Karpas-422 (cell line): ENCODE measurements around the gene ASIC5. TPM values are rescaled to one million over a fixed set of nuclear protein-coding genes. Genes with fewer than 3 reads are reported as not detected.
A peak's percentile ranks its signal among the peaks of the same experiment; 100 is the strongest.

Experiments used
- DNase-seq: peaks from one replicate; pipeline ENCODE4 v3.0.0-alpha.2; 2015
- H2AFZ ChIP-seq: fragments of 200-600 bp; sonication (generic); 2 replicates; pipeline ENCODE4 v1.6.1; 2014; ENCODE audit warnings: antibody characterized with exemption, low read length, mixed read lengths
- H3K27ac ChIP-seq: fragments of 200-600 bp; sonication (generic); 2 replicates; pipeline ENCODE4 v1.5.1; 2014; ENCODE audit warnings: mild to moderate bottlenecking, low read length, moderate library complexity
- H3K27me3 ChIP-seq: fragments of 200-600 bp; sonication (generic); 2 replicates; pipeline ENCODE4 v1.6.1; 2014; ENCODE audit warnings: low read length, mixed read lengths
- H3K36me3 ChIP-seq: fragments of 200-600 bp; sonication (generic); 2 replicates; pipeline ENCODE4 v1.6.1; 2014; ENCODE audit warnings: low read length, mixed read lengths; ENCODE audit not compliant: insufficient read depth
- H3K4me1 ChIP-seq: fragments of 200-600 bp; sonication (generic); 2 replicates; pipeline ENCODE4 v1.6.1; 2014; ENCODE audit warnings: mild to moderate bottlenecking, low read length, mixed read lengths
- H3K4me2 ChIP-seq: fragments of 200-600 bp; sonication (generic); 2 replicates; pipeline ENCODE4 v1.6.1; 2014; ENCODE audit warnings: low read length, low read depth, mild to moderate bottlenecking; ENCODE audit not compliant: poor library complexity, severe bottlenecking
- H3K4me3 ChIP-seq: fragments of 200-600 bp; sonication (generic); 2 replicates; pipeline ENCODE4 v1.5.1; 2014; ENCODE audit warnings: mild to moderate bottlenecking, antibody characterized with exemption, low read length, mixed read lengths
- H3K79me2 ChIP-seq: fragments of 200-600 bp; sonication (generic); 2 replicates; pipeline ENCODE4 v1.6.1; 2014; ENCODE audit warnings: mild to moderate bottlenecking, low read length, mixed read lengths
- H3K9ac ChIP-seq: fragments of 200-600 bp; sonication (generic); 2 replicates; pipeline ENCODE4 v1.6.0; 2014; ENCODE audit warnings: low read length
- H3K9me2 ChIP-seq: fragments of 200-600 bp; sonication (generic), shearing (Covaris generic); replicated peaks from 2 replicates; pipeline ENCODE4 v1.6.0; 2014; ENCODE audit warnings: mild to moderate bottlenecking, low read length, moderate library complexity; ENCODE audit not compliant: insufficient read depth
- H3K9me3 ChIP-seq: fragments of 300-700, 200-600 bp; sonication (generic); 2 replicates; pipeline ENCODE4 v1.6.1; 2014; ENCODE audit warnings: low read length, mixed read lengths
- H4K20me1 ChIP-seq: fragments of 200-600 bp; sonication (generic); 2 replicates; pipeline ENCODE4 v1.6.1; 2014; ENCODE audit warnings: mild to moderate bottlenecking, antibody characterized with exemption, low read length, low read depth; ENCODE audit not compliant: insufficient read depth
- total RNA-seq: library from RNA; depleted of rRNA; stranded (reverse); fragments of >200 nt; shearing (Covaris generic); gene quantifications from 2 replicates; pipeline ENCODE4 v1.2.3, GENCODE V29; 2014; ENCODE audit warnings: low replicate concordance; rRNA removed

The ASIC5 gene, protein sequence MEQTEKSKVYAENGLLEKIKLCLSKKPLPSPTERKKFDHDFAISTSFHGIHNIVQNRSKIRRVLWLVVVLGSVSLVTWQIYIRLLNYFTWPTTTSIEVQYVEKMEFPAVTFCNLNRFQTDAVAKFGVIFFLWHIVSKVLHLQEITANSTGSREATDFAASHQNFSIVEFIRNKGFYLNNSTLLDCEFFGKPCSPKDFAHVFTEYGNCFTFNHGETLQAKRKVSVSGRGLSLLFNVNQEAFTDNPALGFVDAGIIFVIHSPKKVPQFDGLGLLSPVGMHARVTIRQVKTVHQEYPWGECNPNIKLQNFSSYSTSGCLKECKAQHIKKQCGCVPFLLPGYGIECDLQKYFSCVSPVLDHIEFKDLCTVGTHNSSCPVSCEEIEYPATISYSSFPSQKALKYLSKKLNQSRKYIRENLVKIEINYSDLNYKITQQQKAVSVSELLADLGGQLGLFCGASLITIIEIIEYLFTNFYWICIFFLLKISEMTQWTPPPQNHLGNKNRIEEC
- not detected in 2 replicates for total RNA-seq

DNA sequence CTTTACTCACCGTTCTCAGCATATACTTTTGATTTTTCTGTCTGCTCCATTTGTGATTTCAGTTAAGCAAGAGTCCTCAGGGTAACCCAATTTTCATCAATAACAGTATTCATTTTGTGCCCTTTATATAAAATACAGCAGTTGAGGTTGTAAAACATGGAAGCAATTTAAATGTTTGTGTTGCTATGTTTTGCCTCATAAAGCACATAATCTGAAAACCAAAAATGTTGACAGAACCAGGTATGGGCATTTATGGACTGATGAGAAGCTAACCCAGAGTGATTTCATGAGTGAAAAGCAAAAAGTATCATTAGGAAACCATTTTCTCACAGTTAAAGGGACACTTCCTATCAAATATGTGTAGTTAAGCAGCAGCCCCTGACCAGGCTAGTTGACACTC is at the start of gene ASIC5:
Gene ASIC5 (minus strand): TSS at position 101 of the 400 bp plus-strand sequence. CDS start 51 bp downstream, at position 50.
- Histone ChIP-seq H4K20me1 (no peaks in the 10 kb centered on the region), H3K9me2 (no peaks in the 10 kb centered on the region), H3K27ac (no peak within 1 kb of the TSS), H3K4me2 (no peak within 1 kb of the TSS), H3K36me3 (no peaks in the 10 kb centered on the region), H3K79me2 (no peaks in the 10 kb centered on the region), H3K9ac (no peak within 1 kb of the TSS), H2AFZ (peak within 1 kb of the TSS; percentile 26; the same call in 1 of the 2 replicates), H3K27me3 (no peaks in the 10 kb centered on the region), H3K9me3 (no peaks in the 10 kb centered on the region), H3K4me1 (no peaks in the 10 kb centered on the region), H3K4me3 (no peak within 1 kb of the TSS)
- no peak for DNase-seq

DNA sequence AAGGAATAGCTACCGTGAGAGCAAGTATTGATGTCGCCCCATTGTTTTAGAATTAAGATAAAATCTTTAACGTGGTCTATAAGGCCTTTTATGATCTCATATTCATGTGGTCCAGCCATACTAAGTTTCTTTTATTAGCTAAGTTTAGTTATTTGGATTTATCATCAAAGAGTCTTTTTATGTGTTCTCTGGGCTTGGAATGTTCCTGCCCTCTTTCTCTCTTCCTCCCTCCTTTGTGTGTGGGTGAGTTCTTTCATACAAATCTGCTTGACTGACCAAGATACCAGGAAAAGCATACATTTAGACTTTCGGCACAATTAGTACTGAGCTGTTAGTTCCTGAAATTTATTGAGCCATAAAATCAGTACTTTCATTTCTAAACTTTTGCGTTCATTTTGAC is 48.7 kb upstream of the ASIC5 start:
- H3K27me3 ChIP-seq = no peaks in the 10 kb centered on the region
- no peak overlapping the region for H3K4me3 ChIP-seq
- no peaks in the 10 kb centered on the region for H3K36me3 ChIP-seq
- H2AFZ ChIP-seq = peak overlapping the region; percentile 15; the same call in 1 of the 2 replicates
- no peaks in the 10 kb centered on the region for H3K79me2 ChIP-seq
- H3K4me2 ChIP-seq = peak overlapping the region; percentile 8
- H3K9me3 ChIP-seq = no peaks in the 10 kb centered on the region
- no peak overlapping the region for H3K27ac ChIP-seq
- H3K4me1 ChIP-seq = peaks cover 10% of the 10 kb centered on the region
- H3K9me2 ChIP-seq = no peaks in the 10 kb centered on the region
- DNase-seq = no peak
- H4K20me1 ChIP-seq = no peaks in the 10 kb centered on the region
- no peak overlapping the region for H3K9ac ChIP-seq

DNA sequence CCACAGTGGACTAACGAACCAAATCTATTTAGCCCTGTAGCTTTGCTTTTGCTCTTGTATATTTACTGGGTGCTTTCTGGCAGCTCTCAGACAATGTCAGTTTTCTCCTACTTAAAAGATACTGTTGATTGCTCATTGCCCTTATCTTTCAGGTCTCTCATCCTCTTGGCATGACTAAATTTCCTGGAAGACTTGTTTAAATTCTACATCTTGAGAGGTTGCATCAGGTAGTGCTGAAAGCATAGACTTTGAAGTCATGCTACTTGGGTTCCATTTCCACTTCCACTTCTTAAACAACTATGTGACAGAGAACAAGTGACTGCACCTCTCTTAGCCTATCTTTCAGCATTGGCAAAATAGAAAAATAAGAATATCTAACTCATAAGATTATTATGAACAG is 45.8 kb upstream of the ASIC5 start:
- Histone ChIP-seq H3K4me2 (no peak overlapping the region), H3K9ac (no peak overlapping the region), H4K20me1 (no peaks in the 10 kb centered on the region), H3K4me3 (no peak overlapping the region), H3K9me3 (no peaks in the 10 kb centered on the region), H3K79me2 (no peaks in the 10 kb centered on the region), H3K27me3 (no peaks in the 10 kb centered on the region), H2AFZ (no peak overlapping the region), H3K27ac (no peak overlapping the region), H3K4me1 (peaks cover 18% of the 10 kb centered on the region), H3K9me2 (no peaks in the 10 kb centered on the region), H3K36me3 (no peaks in the 10 kb centered on the region)
- DNase-seq = no peak

DNA sequence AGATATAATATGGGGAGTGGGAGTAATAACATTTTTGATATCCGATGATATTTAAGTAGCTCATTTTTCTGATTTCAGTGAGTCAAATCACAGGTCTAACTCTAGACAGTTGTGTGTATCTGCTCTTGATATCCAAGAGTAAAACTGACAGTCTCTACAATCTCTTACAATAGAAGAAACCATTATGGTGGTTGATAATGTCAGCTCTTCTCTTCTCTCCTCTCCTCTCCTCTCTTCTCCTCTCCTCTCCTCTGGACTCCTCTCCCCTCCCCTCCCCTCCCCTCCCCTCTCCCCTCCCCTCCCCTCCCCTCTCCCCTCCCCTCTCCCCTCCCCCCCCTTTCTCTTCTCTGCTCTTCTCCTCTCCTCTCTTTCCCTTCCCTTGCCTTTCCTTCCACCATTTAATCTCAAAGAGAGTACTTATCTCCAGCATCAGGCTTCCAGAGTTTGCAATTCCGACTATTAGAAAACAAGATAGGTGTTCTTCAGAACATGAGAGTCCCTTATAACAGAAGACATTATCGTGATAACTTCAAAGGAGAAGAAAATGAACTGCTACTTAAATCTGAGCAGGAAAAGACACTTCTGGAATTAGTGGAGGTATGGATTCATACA is 43.6 kb upstream of the ASIC5 start:
- Histone ChIP-seq H2AFZ (no peak overlapping the region), H3K27ac (no peak overlapping the region), H3K9me3 (no peaks in the 10 kb centered on the region), H3K27me3 (no peaks in the 10 kb centered on the region), H3K9me2 (no peaks in the 10 kb centered on the region), H3K4me1 (peaks cover 9% of the 10 kb centered on the region), H3K36me3 (no peaks in the 10 kb centered on the region), H3K9ac (no peak overlapping the region), H3K4me2 (no peak overlapping the region), H3K4me3 (no peak overlapping the region), H4K20me1 (no peaks in the 10 kb centered on the region), H3K79me2 (no peaks in the 10 kb centered on the region)
- DNase-seq = no peak

DNA sequence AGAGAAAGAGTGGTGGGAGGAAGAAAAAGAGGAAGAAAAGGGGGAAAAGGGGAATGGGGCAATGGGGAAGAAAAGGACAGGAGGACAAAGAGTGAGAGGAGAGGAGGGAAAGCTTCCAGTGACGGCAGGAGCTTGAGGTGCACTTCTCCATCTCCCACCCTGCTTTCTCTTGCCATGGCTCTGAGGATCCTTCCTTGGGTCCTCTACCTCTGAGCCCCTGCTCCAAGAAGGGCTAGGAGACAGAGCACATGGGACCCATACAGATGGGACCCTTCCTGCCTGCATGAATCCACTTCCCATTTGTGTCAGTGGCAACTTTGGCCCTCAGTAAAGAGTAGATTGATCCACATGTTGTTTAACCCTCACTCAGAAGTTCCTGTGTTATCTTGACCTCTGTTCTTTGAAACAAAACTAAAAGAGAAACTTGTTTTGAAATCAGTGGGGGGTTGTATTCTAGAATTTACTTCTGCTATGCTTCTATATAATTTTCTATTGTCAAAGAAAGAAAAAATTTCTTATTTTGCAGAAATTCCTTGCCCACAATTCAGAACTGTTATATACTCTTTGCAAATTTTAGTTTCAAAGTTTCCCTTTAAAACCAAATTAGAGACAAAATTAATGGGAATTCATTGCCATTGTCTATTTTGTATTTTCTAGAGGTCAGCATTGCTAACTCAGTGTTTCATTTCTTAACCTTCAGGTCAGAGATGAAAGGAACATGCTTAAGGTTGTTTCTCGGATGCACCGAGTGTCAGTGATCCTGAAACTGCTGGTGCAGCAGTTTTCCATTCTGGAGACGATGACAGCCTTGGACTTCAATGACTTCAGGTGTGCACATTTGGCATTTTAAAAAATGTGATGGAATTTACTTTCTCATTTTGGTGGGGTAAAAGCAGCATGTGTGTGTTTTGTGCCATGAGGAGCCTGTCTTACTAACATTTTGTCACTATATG is 42.4 kb upstream of the ASIC5 start:
- H3K27ac ChIP-seq = no peak overlapping the region
- H3K4me2 ChIP-seq = peak overlapping the region; percentile 18
- no peak for DNase-seq
- no peaks in the 10 kb centered on the region for H3K36me3 ChIP-seq
- H3K4me3 ChIP-seq = no peak overlapping the region
- no peaks in the 10 kb centered on the region for H3K79me2 ChIP-seq
- no peak overlapping the region; the same call in 1 of the 2 replicates for H2AFZ ChIP-seq
- H3K9ac ChIP-seq = no peak overlapping the region
- H4K20me1 ChIP-seq = no peaks in the 10 kb centered on the region
- no peaks in the 10 kb centered on the region for H3K27me3 ChIP-seq
- no peaks in the 10 kb centered on the region for H3K9me3 ChIP-seq
- H3K4me1 ChIP-seq = peaks cover 12% of the 10 kb centered on the region
- H3K9me2 ChIP-seq = no peaks in the 10 kb centered on the region

DNA sequence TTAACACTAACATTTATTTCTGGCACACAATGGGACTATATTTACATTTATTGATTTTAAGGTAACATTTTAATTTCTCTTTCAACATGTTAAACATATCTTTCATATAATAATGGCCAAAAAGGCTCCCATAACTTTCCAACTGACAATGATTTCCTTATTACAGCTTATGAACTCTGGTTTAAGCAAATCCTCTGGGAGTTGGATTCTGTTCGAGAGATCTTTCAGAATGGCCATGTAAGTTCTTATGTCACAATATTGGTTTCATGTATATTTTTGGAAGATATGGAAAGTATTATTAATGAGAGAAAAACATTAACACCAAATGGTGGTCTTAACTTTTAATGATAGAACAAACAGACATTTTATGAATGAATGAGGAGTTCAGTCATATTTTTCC is 41.5 kb upstream of the ASIC5 start:
- DNase-seq = no peak
- no peak overlapping the region for H3K4me2 ChIP-seq
- no peak overlapping the region for H3K9ac ChIP-seq
- no peaks in the 10 kb centered on the region for H3K79me2 ChIP-seq
- no peak overlapping the region for H3K4me3 ChIP-seq
- no peak overlapping the region for H2AFZ ChIP-seq
- H3K4me1 ChIP-seq = peaks cover 14% of the 10 kb centered on the region
- H3K9me3 ChIP-seq = no peaks in the 10 kb centered on the region
- no peaks in the 10 kb centered on the region for H3K27me3 ChIP-seq
- H3K9me2 ChIP-seq = no peaks in the 10 kb centered on the region
- H4K20me1 ChIP-seq = no peaks in the 10 kb centered on the region
- H3K36me3 ChIP-seq = no peaks in the 10 kb centered on the region
- H3K27ac ChIP-seq = no peak overlapping the region

DNA sequence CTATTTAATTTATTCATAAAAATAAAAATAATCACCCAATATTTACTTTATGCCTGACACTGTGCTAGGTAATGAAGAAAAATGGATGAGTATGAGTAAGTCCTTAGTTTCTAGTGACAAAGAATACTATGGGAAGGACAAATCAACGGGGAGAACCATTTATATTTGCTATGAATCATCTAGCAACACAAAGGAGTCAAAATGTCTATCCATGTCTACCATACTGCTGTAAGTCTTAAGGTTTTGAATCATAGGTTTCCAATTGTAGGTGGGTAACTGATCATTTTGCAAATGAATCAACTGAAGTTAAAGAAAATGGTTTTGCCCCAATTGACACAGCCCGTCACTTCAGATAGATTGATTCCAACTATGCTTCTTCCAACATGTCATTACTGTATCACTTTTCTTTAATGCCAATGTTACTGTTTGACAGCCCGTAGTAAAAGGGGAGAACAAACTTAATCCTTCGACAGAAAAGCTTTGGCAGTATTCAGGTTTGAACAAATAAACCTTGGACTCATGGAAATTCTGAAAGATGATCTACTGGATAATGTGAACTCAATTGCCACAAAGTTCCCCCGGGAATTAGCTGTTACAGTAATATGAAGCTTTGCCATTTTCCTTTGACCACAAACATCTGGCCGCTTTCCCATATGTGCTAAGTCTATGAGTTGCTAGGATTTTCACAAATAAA is 40.6 kb upstream of the ASIC5 start:
- H2AFZ ChIP-seq = no peak overlapping the region
- no peaks in the 10 kb centered on the region for H3K27me3 ChIP-seq
- no peak overlapping the region for H3K27ac ChIP-seq
- no peaks in the 10 kb centered on the region for H3K36me3 ChIP-seq
- no peaks in the 10 kb centered on the region for H3K9me2 ChIP-seq
- H3K4me2 ChIP-seq = no peak overlapping the region
- H3K9ac ChIP-seq = no peak overlapping the region
- H4K20me1 ChIP-seq = no peaks in the 10 kb centered on the region
- H3K4me3 ChIP-seq = no peak overlapping the region
- H3K79me2 ChIP-seq = no peaks in the 10 kb centered on the region
- H3K9me3 ChIP-seq = no peaks in the 10 kb centered on the region
- DNase-seq = no peak
- peaks cover 14% of the 10 kb centered on the region for H3K4me1 ChIP-seq
